CD4-positive, alpha-beta T cell treated with Interleukin-4 for 1 hour (primary cell): ENCODE measurements around the gene BOD1L2.

Experiments used
- DNase-seq, 2 donors: peaks; one replicate each; pipeline ENCODE4 v3.0.0-alpha.2; 2020 to 2022

BOD1L2 gene

GRCh38 chr18:57146956-57147636, at the start of gene BOD1L2:
BOD1L2 (plus strand) TSS chr18:57147087; CDS start chr18:57147313, 226 bp downstream.
- DNase-seq: no peak

DNA sequence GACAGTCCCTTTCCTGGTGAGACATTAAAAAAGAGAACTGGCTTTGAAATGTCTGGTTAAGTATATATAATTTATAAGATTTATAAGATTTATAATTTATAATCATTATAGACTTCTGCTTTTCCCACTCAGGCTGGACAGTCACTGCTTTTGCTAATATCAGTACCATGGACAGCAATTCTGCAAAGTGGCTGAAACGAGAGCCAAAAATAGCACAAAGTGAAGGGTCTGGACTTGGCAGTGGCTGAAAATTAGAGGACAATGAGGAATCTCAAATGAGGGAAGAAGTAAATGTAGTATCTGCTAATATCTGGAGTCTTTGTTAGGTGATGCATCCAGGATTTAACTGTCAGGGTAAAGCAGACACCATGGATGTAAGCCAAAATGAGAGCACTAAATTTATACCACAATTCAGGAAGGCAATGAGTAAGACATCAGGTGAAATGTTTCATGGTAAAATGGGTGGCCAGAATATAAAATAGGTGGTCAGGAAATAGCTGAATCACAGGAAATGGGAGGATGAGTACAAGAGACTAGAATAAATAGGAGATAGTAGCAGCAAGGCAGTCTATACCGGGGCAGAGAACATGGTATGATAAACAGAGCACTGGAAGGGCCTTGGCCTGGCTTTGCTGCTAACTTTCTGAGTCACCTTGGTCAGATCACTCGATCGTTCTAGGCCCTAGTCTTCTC, 39.6 kb upstream of the BOD1L2 start:
- no peak for DNase-seq

DNA sequence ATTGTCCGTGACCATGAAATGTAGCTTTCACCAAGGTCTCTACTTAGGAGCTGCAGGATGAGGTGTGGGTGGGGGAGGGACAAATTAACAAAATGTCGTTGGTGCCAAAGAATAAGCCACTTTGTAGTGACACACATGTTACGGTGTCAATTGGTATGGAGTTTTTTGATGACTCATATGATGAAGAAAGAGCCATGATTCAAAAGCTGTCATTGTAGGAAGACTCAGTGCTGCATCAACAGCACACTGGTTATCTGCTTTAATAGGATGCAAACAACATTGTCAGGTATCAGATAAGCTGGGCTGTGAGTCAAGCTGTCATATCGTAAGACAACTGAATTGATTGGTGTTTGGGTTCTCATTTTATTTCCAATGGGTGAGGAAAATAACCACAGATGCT, 36.6 kb upstream of the BOD1L2 start:
- no peak for DNase-seq

DNA sequence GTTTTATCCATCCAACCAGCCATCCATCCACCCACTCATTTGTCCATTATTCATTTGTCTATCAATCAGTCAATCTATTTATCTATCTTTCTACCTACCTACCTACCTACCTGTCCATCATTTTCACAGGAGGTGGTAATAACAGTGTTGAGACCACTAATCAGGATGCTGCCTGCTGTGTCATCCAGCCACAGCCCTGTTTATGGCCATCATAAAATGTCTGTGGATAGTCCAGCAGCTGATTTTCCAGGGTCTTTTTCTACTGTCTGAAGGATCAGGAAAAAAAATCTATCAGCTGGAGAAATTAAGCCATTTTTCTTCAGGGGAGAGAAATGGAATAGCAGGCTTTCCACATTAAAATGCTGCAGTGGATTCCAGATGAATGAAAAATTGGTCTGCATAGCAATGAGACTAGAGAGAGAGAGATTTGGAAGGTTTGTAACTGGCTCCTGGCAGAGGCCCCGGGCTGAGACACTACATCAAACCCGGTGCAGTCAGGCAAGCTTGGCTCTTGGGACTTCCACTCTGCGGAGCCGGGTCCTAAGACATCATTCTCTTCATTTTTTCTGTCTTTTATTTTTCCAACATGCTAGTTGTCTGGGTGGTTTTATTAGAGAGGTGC, 33.0 kb upstream of the BOD1L2 start:
- no peak for DNase-seq

GRCh38 chr18:57116598-57117132, 30.2 kb upstream of the BOD1L2 start:
- DNase-seq: no peak

- DNase-seq: no peak
Measured at GRCh38 chr18:57121542-57122112, 25.3 kb upstream of the BOD1L2 start.

GRCh38 chr18:57122936-57123510, 23.9 kb upstream of the BOD1L2 start:
- DNase-seq: no peak

- no peak for DNase-seq
Measured at GRCh38 chr18:57125627-57126026, 21.3 kb upstream of the BOD1L2 start.

DNA sequence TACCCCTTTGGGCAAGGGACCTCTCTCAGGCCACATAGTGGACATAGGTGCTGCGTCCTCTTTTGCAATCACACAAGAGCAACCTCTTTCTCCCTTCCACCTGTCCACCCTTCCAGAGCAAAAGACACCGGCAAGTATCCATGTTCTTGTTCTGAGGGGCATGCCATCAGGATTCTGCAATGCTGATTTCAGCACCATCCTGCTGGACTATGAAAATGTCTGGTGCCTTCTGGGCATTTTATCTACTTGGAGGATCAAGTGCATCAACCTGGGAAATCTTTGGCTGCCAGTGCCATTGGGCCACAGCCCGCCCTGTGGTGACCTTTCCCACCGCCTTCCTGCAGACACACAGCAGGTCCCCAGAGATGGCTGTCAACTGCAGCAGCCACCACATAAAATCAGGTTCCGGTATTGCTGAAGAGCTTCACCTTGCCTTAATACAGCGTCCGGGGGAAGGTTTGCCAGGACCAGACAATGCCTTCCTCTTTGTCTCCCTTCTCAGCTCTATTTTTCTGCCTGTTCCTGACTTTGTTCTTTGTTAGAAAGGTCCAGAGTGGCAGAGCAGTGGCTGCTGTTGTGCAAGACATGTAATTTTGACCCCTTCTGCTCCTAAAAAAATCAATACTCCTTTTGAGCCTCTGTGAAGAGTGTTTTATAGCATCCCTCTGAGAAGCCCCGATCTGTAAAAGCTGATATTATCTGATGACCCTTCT, 18.5 kb upstream of the BOD1L2 start:
- DNase-seq: no peak

DNA sequence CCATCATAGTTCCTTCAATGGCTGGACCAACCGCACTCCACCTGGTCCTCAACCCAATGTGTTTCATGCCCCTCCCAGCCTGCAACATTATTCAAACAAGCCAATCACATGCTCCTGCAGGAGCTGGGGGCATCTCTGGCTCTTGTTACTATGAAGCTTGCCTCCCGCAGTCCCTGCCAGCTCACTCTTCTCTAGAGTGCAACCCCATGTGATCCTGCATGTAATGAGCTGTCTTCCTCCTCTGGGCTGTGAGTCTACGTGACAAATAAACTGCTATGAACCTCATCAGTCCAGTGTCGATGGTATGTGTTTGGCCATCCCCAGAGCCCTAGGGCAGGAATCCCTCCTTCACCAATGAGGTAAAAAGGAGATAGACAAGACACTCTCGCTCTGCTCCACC, 15.8 kb upstream of the BOD1L2 start:
- DNase-seq: no peak

GRCh38 chr18:57131782-57132181, 15.1 kb upstream of the BOD1L2 start:
- DNase-seq: no peak

DNA sequence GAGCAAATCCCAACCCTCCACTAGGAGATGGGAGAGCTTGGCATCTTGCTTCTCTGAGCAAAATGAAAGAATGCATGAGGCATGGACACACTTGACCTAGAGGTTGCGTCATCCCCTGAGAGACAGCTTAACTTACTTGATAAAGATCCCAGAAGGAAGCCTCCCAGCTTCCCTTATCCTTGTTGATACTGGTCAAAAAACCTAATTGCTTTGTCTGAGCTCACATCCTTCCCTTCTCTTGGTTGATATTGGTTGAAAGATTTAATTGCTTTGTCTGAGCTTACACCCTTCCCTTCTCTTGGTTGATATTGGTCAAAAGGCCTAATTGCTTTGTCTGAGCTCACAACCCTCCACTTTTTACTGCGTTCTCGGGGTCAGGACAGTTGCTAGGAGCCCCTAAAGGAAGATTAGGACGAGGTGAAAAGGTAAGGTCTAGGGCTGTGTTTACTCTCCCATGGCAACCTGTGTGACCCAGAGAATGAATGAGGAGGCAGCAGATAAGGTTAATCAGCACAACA, 12.2 kb upstream of the BOD1L2 start:
- DNase-seq: no peak

DNA sequence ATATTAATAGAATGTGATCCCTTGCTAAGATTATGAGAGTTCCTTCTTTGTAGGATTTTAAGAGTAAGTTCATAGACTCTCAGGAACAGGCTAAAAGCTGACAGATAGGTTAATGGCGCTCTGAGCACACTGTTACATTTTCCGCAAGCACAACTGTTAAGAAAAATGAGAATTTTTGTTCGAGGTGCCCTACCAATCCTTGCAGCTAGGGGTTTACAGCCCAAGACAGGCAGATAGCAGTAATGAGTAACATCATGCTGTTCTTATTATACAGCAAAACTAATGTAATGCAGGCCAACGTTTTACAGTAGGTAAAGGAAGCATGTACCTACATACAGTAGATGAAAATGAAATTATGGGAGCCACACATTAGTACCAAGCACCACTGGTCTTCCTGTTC, 11.2 kb upstream of the BOD1L2 start:
- DNase-seq: no peak

DNA sequence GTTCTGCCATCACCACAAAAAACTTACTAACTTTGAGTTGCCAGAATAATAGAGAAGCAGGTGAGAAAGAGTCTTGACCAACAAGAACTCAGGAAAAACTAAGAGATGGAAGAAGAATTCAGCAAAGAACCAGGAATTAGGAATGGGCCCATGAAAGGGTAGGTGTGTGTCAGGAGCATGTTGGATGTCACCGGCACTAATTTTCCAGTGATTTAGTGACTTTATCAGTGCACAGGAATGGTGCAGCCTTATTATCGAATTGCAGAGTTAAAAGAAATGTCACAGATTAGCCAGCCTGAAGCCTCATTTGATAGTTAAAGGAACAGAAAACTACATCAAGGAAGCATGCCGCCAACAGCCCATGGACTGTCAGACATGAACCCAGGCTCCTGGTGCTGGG, 9.0 kb upstream of the BOD1L2 start:
- no peak for DNase-seq

GRCh38 chr18:57141208-57142129, 5.4 kb upstream of the BOD1L2 start:
- DNase-seq: no peak

DNA sequence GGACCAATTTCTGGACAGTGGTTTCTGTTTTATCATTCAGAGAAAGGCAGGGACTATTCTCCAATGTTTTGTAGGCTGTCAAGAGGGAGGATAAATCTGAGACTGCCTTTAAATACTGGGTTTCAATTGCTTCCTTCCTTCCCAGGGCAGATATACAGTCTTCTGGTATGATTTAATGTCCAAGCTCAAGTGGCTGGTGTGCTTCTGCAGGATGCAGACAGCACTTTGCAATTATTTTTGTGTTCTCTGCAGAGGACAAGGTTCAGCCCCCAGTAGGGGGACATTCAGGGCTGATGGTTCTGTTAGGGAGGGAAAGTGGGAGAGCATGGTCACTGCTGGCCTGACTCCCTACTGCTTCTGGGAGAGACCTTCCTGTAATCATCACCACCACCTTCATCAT, 4.6 kb upstream of the BOD1L2 start:
- no peak for DNase-seq

DNA sequence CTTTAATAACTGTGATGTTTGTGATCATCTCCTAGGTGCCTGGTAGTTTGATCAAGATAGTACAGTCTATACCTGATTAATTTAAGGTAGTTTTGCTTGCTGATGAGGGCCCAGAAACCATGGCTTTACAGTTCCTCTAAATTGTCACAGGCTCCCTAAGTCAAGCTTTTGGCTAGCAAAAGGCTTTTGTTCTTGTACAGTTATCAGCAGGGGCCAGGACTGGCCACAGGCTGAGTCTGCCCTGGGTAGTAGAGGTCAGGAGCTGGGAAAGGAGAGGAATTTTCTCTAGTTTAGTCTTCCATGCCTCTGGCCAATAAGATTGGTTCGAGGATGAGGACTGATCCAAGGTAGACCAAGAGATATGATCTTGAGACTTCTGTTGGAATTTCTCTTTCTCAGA, 3.6 kb upstream of the BOD1L2 start:
- DNase-seq: no peak

- no peak for DNase-seq
Measured at GRCh38 chr18:57148263-57148662, 1.4 kb downstream of the BOD1L2 start.

- DNase-seq: no peak
Measured at GRCh38 chr18:57149051-57149450, 2.2 kb downstream of the BOD1L2 start.

GRCh38 chr18:57149531-57149930, 2.6 kb downstream of the BOD1L2 start:
- no peak for DNase-seq

GRCh38 chr18:57150081-57150480, 3.2 kb downstream of the BOD1L2 start:
- DNase-seq: no peak
